Measurements from ENCODE around the gene NRG3. TPM values are rescaled to one million over a fixed set of nuclear protein-coding genes. Genes with fewer than 3 reads are reported as not detected.

NRG3 gene
- total RNA-seq, 1 experiment from 2014 or later, result 0.08 TPM

- ChIA-PET CTCF (no interaction called here), POLR2A (no interaction called here)
- no TSS peak for BruUV-seq (replicated peaks)
- ATAC-seq (no peak), DNase-seq (ENCODE audit: low read depth, low spot score) (no peak)
- no peaks in the 10 kb centered on the region for H3K27me3 ChIP-seq (ENCODE audit: control insufficient read depth, insufficient read depth, low read length)
- intact Hi-C loops (cut with micrococcal nuclease; ENCODE audit: unreplicated experiment) (no loop called here), in situ Hi-C loops (cut with HindIII; ENCODE audit: low pct_unique_long_range_greater_than_20kb, low sequenced_read_pairs) (no loop called here)
- no peaks in the 10 kb centered on the region for H3K4me1 ChIP-seq (ENCODE audit: control insufficient read depth, insufficient read depth, low read length)
- no peaks in the 10 kb centered on the region for H3K9me3 ChIP-seq (ENCODE audit: control insufficient read depth, insufficient read depth, low read depth, low read length)
- H3K4me3 ChIP-seq (ENCODE audit: low read depth in 2 of 2, low read length in 2 of 2), result no peak overlapping the region
- no peaks in the 10 kb centered on the region for H3K36me3 ChIP-seq (ENCODE audit: control insufficient read depth, insufficient read depth, low read length)
- TF ChIP-seq TCF7L2 (IDR thresholded peaks at IDR 0.05; ENCODE audit: low read depth, low read length), result no peak
- TF ChIP-seq REST (IDR thresholded peaks at IDR 0.05; ENCODE audit: insufficient read depth in 1 of 2, low read depth in 2 of 2, low read length in 1 of 2), result no peak
- TF ChIP-seq POLR2AphosphoS5 (IDR thresholded peaks at IDR 0.05; ENCODE audit: low read depth, low read length), result no peak
- no peak for TF ChIP-seq SIN3A (IDR thresholded peaks at IDR 0.05; ENCODE audit: borderline replicate concordance, insufficient read depth, low read depth, low read length)
- no peak for TF ChIP-seq CTCF (IDR thresholded peaks at IDR 0.05)
- no peak overlapping the region for H3K27ac ChIP-seq (ENCODE audit: low read length)
These were observed 34.5 kb downstream of the NRG3 start for GRCh38 chr10:81909453-81909852.

- Histone ChIP-seq H3K36me3 (ENCODE audit: control insufficient read depth, insufficient read depth, low read length) (no peaks in the 10 kb centered on the region), H3K4me3 (ENCODE audit: low read depth in 2 of 2, low read length in 2 of 2) (no peak overlapping the region), H3K9me3 (ENCODE audit: control insufficient read depth, insufficient read depth, low read depth, low read length) (no peaks in the 10 kb centered on the region), H3K4me1 (ENCODE audit: control insufficient read depth, insufficient read depth, low read length) (no peaks in the 10 kb centered on the region), H3K27ac (ENCODE audit: low read length) (no peak overlapping the region), H3K27me3 (ENCODE audit: control insufficient read depth, insufficient read depth, low read length) (no peaks in the 10 kb centered on the region)
- ChIA-PET CTCF (no interaction called here), POLR2A (interaction anchor here (0.6 kb wide), 1 partner anchor 801 kb away, joined by 3 read pairs; no protein-coding TSS in a partner anchor)
- DNase-seq (ENCODE audit: low read depth, low spot score), result no peak
- no TSS peak for BruUV-seq (replicated peaks)
- intact Hi-C loops (cut with micrococcal nuclease; ENCODE audit: unreplicated experiment), result no loop called here
- in situ Hi-C loops (cut with HindIII; ENCODE audit: low pct_unique_long_range_greater_than_20kb, low sequenced_read_pairs), result no loop called here
- ATAC-seq, result no peak
- TF ChIP-seq POLR2AphosphoS5 (IDR thresholded peaks at IDR 0.05; ENCODE audit: low read depth, low read length) (no peak), REST (IDR thresholded peaks at IDR 0.05; ENCODE audit: insufficient read depth in 1 of 2, low read depth in 2 of 2, low read length in 1 of 2) (no peak), TCF7L2 (IDR thresholded peaks at IDR 0.05; ENCODE audit: low read depth, low read length) (no peak), SIN3A (IDR thresholded peaks at IDR 0.05; ENCODE audit: borderline replicate concordance, insufficient read depth, low read depth, low read length) (no peak), CTCF (IDR thresholded peaks at IDR 0.05) (no peak)
These were observed 36.3 kb downstream of the NRG3 start for GRCh38 chr10:81911328-81911727.

Data from Panc1 (cell line).